Tibial nerve (tissue), 4 donors: ENCODE measurements around the gene AGXT.

ENCODE experiments used
- EP300 ChIP-seq, 2 donors: sonication (generic); formaldehyde crosslinking; IDR thresholded peaks; one replicate each; pipeline ENCODE4 v1.6.1; 2017; ENCODE audit warnings: antibody characterized with exemption in 2 of 2, mild to moderate bottlenecking in 1 of 2
- POLR2A ChIP-seq, 2 donors: fragments of 450-650 bp; IDR thresholded peaks; one replicate each; pipeline ENCODE4 v1.6.1; 2017; ENCODE audit warnings: antibody characterized with exemption in 2 of 2, mild to moderate bottlenecking in 2 of 2, moderate library complexity in 2 of 2
- TF ChIP-seq, protein P1 (sequence below), 5 experiments: fragments of 200-600 bp in 3 of 5; fragments of 450-650 bp in 2 of 5; sonication (generic) in 3 of 5; IDR thresholded peaks; one replicate each; pipeline ENCODE4 v1.5.1; 2016 to 2019; ENCODE audit warnings: antibody characterized with exemption in 5 of 5, mild to moderate bottlenecking in 3 of 5, moderate library complexity in 2 of 5

DNA sequence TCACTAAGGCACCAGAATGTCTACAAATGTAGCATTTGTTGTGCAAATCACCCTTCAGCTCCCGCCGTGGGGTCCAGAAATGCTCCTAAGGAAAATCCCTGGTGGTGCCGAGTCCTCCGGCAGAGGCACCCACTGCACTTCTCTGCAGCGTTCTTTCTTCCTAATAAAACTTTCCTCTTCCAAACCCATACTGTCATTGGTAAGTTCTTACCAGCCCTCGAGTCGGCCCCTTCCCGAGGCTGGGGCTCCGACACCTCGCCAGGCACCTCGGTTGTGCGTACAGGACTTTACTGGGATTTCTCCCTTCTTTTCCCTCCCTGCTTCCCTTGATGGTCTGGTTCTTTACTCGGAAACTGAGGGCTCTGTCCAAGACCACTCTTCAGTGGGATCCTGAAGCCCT, 10.3 kb upstream of the AGXT start:
- no peak for TF ChIP-seq POLR2A (IDR thresholded peaks at IDR 0.05)
- TF ChIP-seq, protein P1, sequence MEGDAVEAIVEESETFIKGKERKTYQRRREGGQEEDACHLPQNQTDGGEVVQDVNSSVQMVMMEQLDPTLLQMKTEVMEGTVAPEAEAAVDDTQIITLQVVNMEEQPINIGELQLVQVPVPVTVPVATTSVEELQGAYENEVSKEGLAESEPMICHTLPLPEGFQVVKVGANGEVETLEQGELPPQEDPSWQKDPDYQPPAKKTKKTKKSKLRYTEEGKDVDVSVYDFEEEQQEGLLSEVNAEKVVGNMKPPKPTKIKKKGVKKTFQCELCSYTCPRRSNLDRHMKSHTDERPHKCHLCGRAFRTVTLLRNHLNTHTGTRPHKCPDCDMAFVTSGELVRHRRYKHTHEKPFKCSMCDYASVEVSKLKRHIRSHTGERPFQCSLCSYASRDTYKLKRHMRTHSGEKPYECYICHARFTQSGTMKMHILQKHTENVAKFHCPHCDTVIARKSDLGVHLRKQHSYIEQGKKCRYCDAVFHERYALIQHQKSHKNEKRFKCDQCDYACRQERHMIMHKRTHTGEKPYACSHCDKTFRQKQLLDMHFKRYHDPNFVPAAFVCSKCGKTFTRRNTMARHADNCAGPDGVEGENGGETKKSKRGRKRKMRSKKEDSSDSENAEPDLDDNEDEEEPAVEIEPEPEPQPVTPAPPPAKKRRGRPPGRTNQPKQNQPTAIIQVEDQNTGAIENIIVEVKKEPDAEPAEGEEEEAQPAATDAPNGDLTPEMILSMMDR (IDR thresholded peaks at IDR 0.05) = no peak
- no peak for TF ChIP-seq EP300 (IDR thresholded peaks at IDR 0.05)
